ENCODE data around the gene PDZRN3. TPM values are rescaled to one million over a fixed set of nuclear protein-coding genes. Genes with fewer than 3 reads are reported as not detected.

PDZRN3 gene
- total RNA-seq, 1 experiment from 2014 or later, result not detected

DNA sequence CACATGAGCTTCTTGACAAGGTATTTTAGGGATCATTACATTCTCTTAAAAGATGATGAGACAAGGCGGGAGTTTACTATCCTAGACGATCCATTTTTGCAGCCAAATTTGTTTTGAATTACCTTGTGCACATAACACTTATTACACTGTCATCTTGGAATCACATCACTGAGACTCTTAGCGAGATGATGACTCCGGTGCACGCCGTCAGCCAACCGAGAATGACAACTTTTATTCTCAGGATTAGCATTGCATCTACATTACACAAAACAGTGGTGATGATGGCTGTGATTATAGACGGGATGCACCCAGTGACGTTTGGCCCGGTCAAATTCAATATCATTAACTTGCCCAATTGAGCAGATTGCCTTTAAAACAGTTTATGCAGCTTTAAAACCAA is 216.1 kb downstream of the PDZRN3 start:
- H3K27ac ChIP-seq, result no peak overlapping the region

DNA sequence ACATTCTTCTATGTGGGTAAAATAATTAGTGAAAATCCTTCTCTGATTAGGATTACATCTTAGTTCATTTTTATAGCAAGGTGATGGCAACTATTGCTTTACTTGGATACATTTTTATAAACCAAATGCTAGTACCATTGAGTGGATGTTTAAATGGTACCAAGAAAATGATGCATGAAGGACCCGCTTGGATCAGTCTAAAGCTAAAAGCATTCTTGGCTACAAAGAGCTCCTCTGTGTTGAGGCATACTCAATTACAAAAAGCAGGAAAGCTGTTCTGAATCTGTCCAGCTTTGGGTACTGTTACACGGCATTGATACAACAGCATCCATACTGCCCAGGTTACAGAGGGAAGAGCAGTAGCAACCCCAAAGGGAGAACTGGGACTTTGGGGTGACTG is 217.2 kb downstream of the PDZRN3 start:
- Histone ChIP-seq H3K4me1 (replicated peaks; ENCODE audit: insufficient read depth) (no peaks in the 10 kb centered on the region), H3K79me2 (ENCODE audit: low read depth) (no peaks in the 10 kb centered on the region), H3K9me2 (ENCODE audit: insufficient read depth) (no peaks in the 10 kb centered on the region), H3K36me3 (ENCODE audit: low read depth) (no peaks in the 10 kb centered on the region), H4K20me1 (ENCODE audit: insufficient read depth) (no peaks in the 10 kb centered on the region), H3K27me3 (ENCODE audit: insufficient read depth, low read depth) (peaks cover 38% of the 10 kb centered on the region), H3K4me2 (no peak overlapping the region), H3F3A (ENCODE audit: insufficient read depth, low read depth) (no peaks in the 10 kb centered on the region), H3K9me3 (ENCODE audit: insufficient read depth, low read depth) (no peaks in the 10 kb centered on the region), H3K4me3 (no peak overlapping the region), H2AFZ (no peak overlapping the region), H3K27ac (no peak overlapping the region)
- intact Hi-C loops (cut with micrococcal nuclease; ENCODE audit: unreplicated experiment), result no loop called here
- ChIA-PET POLR2A (ENCODE audit: unreplicated experiment) (no interaction called here), CTCF (no interaction called here)
- DNase-seq, result no peak
- TF ChIP-seq CTCF (conservative IDR thresholded peaks at IDR 0.05) (no peak), EZH2 (IDR thresholded peaks at IDR 0.05; ENCODE audit: low read depth) (no peak)
- BruUV-seq (replicated peaks), result no TSS peak

More for the DNA sequence above, 216.1 kb downstream of the PDZRN3 start:
- Histone ChIP-seq H2AFZ (no peak overlapping the region), H3K4me3 (no peak overlapping the region), H3K36me3 (ENCODE audit: low read depth) (no peaks in the 10 kb centered on the region), H3K4me2 (no peak overlapping the region), H4K20me1 (ENCODE audit: insufficient read depth) (no peaks in the 10 kb centered on the region), H3K4me1 (replicated peaks; ENCODE audit: insufficient read depth) (no peaks in the 10 kb centered on the region), H3K9me2 (ENCODE audit: insufficient read depth) (no peaks in the 10 kb centered on the region), H3K79me2 (ENCODE audit: low read depth) (no peaks in the 10 kb centered on the region), H3K27me3 (ENCODE audit: insufficient read depth, low read depth) (peaks cover 33% of the 10 kb centered on the region), H3K9me3 (ENCODE audit: insufficient read depth, low read depth) (no peaks in the 10 kb centered on the region), H3F3A (ENCODE audit: insufficient read depth, low read depth) (no peaks in the 10 kb centered on the region)
- intact Hi-C loops (cut with micrococcal nuclease; ENCODE audit: unreplicated experiment), result no loop called here
- no peak for DNase-seq
- CTCF ChIA-PET, result no interaction called here
- POLR2A ChIA-PET (ENCODE audit: unreplicated experiment), result no interaction called here
- BruUV-seq (replicated peaks), result no TSS peak
- TF ChIP-seq EZH2 (IDR thresholded peaks at IDR 0.05; ENCODE audit: low read depth) (no peak), CTCF (conservative IDR thresholded peaks at IDR 0.05) (no peak)

DNA sequence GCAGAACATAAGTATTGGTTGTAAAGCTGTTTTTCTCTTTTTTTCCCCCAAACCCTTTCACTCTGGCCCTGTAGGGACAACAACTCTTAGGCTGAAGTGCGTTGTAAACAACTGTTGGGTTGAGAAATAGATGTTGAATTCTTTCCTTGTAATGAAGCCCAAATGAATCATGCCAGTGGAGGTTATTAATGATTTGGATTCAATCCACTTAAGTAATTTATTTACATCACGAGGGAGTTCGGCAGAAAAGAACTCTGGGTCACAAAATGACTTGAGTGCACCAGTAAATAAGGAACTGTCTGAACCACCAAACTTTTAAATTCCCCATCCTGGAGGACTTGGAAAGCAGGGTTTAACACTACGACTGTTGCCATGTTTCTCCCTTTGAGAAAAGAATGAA is 218.9 kb downstream of the PDZRN3 start:
- H3K4me2 ChIP-seq, result no peak overlapping the region
- ChIA-PET CTCF (no interaction called here), POLR2A (ENCODE audit: unreplicated experiment) (no interaction called here)
- H2AFZ ChIP-seq, result no peak overlapping the region
- no peaks in the 10 kb centered on the region for H3K9me2 ChIP-seq (ENCODE audit: insufficient read depth)
- peaks cover 29% of the 10 kb centered on the region for H3K27me3 ChIP-seq (ENCODE audit: insufficient read depth, low read depth)
- no TSS peak for BruUV-seq (replicated peaks)
- H4K20me1 ChIP-seq (ENCODE audit: insufficient read depth), result no peaks in the 10 kb centered on the region
- no peaks in the 10 kb centered on the region for H3K9me3 ChIP-seq (ENCODE audit: insufficient read depth, low read depth)
- no peak overlapping the region for H3K4me3 ChIP-seq
- no peaks in the 10 kb centered on the region for H3F3A ChIP-seq (ENCODE audit: insufficient read depth, low read depth)
- H3K4me1 ChIP-seq (replicated peaks; ENCODE audit: insufficient read depth), result no peaks in the 10 kb centered on the region
- no peak for TF ChIP-seq CTCF (conservative IDR thresholded peaks at IDR 0.05)
- no peak for TF ChIP-seq EZH2 (IDR thresholded peaks at IDR 0.05; ENCODE audit: low read depth)
- intact Hi-C loops (cut with micrococcal nuclease; ENCODE audit: unreplicated experiment), result no loop called here
- no peak for DNase-seq
- no peak overlapping the region for H3K27ac ChIP-seq
- no peaks in the 10 kb centered on the region for H3K79me2 ChIP-seq (ENCODE audit: low read depth)
- no peaks in the 10 kb centered on the region for H3K36me3 ChIP-seq (ENCODE audit: low read depth)

Measured in PC-9 (cell line).